SK-N-SH (cell line): ENCODE data around the gene HDAC4. TPM values are rescaled to one million over a fixed set of nuclear protein-coding genes. Genes with fewer than 3 reads are reported as not detected.

Experiments
- CTCF ChIA-PET: fragments of 300-600, 350-600 bp; formaldehyde crosslinking; extraction: SDS; loops from one replicate; lab custom pipeline; 2021; lab: Yijun Ruan, JAX
- POLR2A ChIA-PET: fragments of 350-600 bp; sonication (Branson Sonifier 250); formaldehyde crosslinking; extraction: SDS; loops from one replicate; lab custom pipeline; 2020; ENCODE audit warnings: antibody characterized with exemption, inconsistent platforms; lab: Yijun Ruan, JAX
- DNase-seq: peaks from one replicate; pipeline ENCODE4 v3.0.0; 2012
- H2AFZ ChIP-seq: fragments of 200-600 bp; sonication (generic); 2 replicates; pipeline ENCODE4 v1.8.1; 2016; ENCODE audit warnings: antibody characterized with exemption, mild to moderate bottlenecking, low read depth
- H3F3A ChIP-seq: fragments of 200-600 bp; sonication (generic); replicated peaks from 2 replicates; pipeline ENCODE3; 2016; ENCODE audit warnings: antibody characterized with exemption, mild to moderate bottlenecking; ENCODE audit not compliant: insufficient read depth
- H3K27ac ChIP-seq, 2 experiments: fragments of 200-500 bp in 1 of 2; fragments of 200-600 bp in 1 of 2; sonication (Bioruptor generic) in 1 of 2; sonication (generic), shearing (Covaris generic) in 1 of 2; 2 replicates each; pipeline versions ENCODE4 v1.5.1 to v1.6.1; 2014 to 2016; ENCODE audit warnings: low read depth in 2 of 2, inconsistent platforms in 1 of 2, low read length in 1 of 2, mild to moderate bottlenecking in 1 of 2, mixed read lengths in 1 of 2
- H3K27me3 ChIP-seq: fragments of 200-600 bp; sonication (generic), shearing (Covaris generic); 2 replicates; pipeline ENCODE4 v1.6.1; 2016; ENCODE audit warnings: mixed run types; ENCODE audit not compliant: insufficient read depth
- H3K36me3 ChIP-seq, 2 experiments: fragments of 200-500 bp in 1 of 2; fragments of 200-600 bp in 1 of 2; sonication (Bioruptor generic) in 1 of 2; sonication (generic) in 1 of 2; replicated peaks in 1 of 2; 2 replicates each; pipeline versions ENCODE3 to v1.5.1; 2014 to 2016; ENCODE audit warnings: low read length in 1 of 2, mild to moderate bottlenecking in 1 of 2; ENCODE audit not compliant: insufficient read depth in 2 of 2, control insufficient read depth in 1 of 2
- H3K4me1 ChIP-seq, 2 experiments: fragments of 200-500 bp in 1 of 2; fragments of 200-600 bp in 1 of 2; sonication (Bioruptor generic) in 1 of 2; sonication (generic), shearing (Covaris generic) in 1 of 2; 2 replicates each; pipeline versions ENCODE4 v1.5.1 to v1.6.1; 2014 to 2016; ENCODE audit warnings: low read depth in 1 of 2, low read length in 1 of 2, mixed run types in 1 of 2; ENCODE audit not compliant: insufficient read depth in 2 of 2, control insufficient read depth in 1 of 2
- H3K4me2 ChIP-seq: fragments of 200-600 bp; sonication (generic), shearing (Covaris generic); 2 replicates; pipeline ENCODE4 v1.6.1; 2017; ENCODE audit warnings: mixed run types
- H3K4me3 ChIP-seq, 2 experiments: fragments of 200-500 bp in 1 of 2; fragments of 200-600 bp in 1 of 2; sonication (Bioruptor generic) in 1 of 2; sonication (generic), shearing (Covaris generic) in 1 of 2; 2 replicates each; pipeline versions ENCODE4 v1.5.1 to v1.8.1; 2014 to 2016; ENCODE audit warnings: low read depth in 2 of 2, inconsistent platforms in 1 of 2, low read length in 1 of 2, mild to moderate bottlenecking in 1 of 2, mixed read lengths in 1 of 2, moderate library complexity in 1 of 2
- H3K79me2 ChIP-seq: fragments of 200-600 bp; sonication (generic); 2 replicates; pipeline ENCODE4 v1.8.1; 2017; ENCODE audit warnings: mild to moderate bottlenecking; ENCODE audit not compliant: insufficient read depth
- H3K9ac ChIP-seq: fragments of 200-600 bp; sonication (generic); 2 replicates; pipeline ENCODE4 v1.6.1; 2017; ENCODE audit warnings: mixed run types
- H3K9me2 ChIP-seq: fragments of 200-600 bp; sonication (generic); 2 replicates; pipeline ENCODE4 v1.6.1; 2017; ENCODE audit warnings: mixed run types
- H3K9me3 ChIP-seq: fragments of 200-600 bp; sonication (generic); 2 replicates; pipeline ENCODE4 v1.6.1; 2017; ENCODE audit warnings: mixed run types, mild to moderate bottlenecking, moderate library complexity
- H4K20me1 ChIP-seq: fragments of 200-600 bp; sonication (generic); 2 replicates; pipeline ENCODE4 v1.6.1; 2017; ENCODE audit warnings: mild to moderate bottlenecking, mixed run types; ENCODE audit not compliant: insufficient read depth
- ELF1 ChIP-seq: IDR thresholded peaks from 2 replicates; pipeline ENCODE4 v1.4.0; 2012
- FOSL2 ChIP-seq: IDR thresholded peaks from 2 replicates; pipeline ENCODE4 v1.4.0; 2012; ENCODE audit warnings: low read depth, mild to moderate bottlenecking, moderate library complexity, borderline replicate concordance
- FOXJ3 ChIP-seq: sonication (generic); formaldehyde crosslinking; IDR thresholded peaks from 2 replicates; pipeline ENCODE4 v1.5.1; 2020; ENCODE audit warnings: mild to moderate bottlenecking, missing genetic modification reagents
- GABPA ChIP-seq: IDR thresholded peaks from 2 replicates; pipeline ENCODE4 v1.4.0; 2012; ENCODE audit warnings: low read depth, mild to moderate bottlenecking
- JUND ChIP-seq: IDR thresholded peaks from 2 replicates; pipeline ENCODE4 v1.4.0; 2012
- MAX ChIP-seq: IDR thresholded peaks from 2 replicates; pipeline ENCODE4 v1.4.0; 2012; ENCODE audit warnings: low read depth
- NFIC ChIP-seq: IDR thresholded peaks from 2 replicates; pipeline ENCODE4 v1.4.0; 2012; ENCODE audit warnings: borderline replicate concordance
- NRF1 ChIP-seq: IDR thresholded peaks from 2 replicates; pipeline ENCODE4 v1.6.1; 2012; ENCODE audit warnings: low read depth, mild to moderate bottlenecking, low read length
- RCOR1 ChIP-seq: fragments of 150-350 bp; IDR thresholded peaks from 2 replicates; pipeline ENCODE4 v1.6.1; 2017; ENCODE audit warnings: antibody characterized with exemption, low read length
- RFX5 ChIP-seq: IDR thresholded peaks from 2 replicates; pipeline ENCODE4 v1.6.1; 2012; ENCODE audit warnings: mild to moderate bottlenecking, improper control_type of control experiment, low read length
- RXRA ChIP-seq: IDR thresholded peaks from 2 replicates; pipeline ENCODE4 v1.4.0; 2012; ENCODE audit warnings: low read depth, mild to moderate bottlenecking, borderline replicate concordance
- SIN3A ChIP-seq: IDR thresholded peaks from 2 replicates; pipeline ENCODE4 v1.6.1; 2012; ENCODE audit warnings: low read depth, mild to moderate bottlenecking, low read length, moderate library complexity, borderline replicate concordance
- SMC3 ChIP-seq: IDR thresholded peaks from 2 replicates; pipeline ENCODE4 v1.6.1; 2012; ENCODE audit warnings: low read depth, low read length, improper control_type of control experiment
- TCF12 ChIP-seq: IDR thresholded peaks from 2 replicates; pipeline ENCODE4 v1.4.0; 2012
- TEAD4 ChIP-seq: IDR thresholded peaks from 2 replicates; pipeline ENCODE4 v1.4.0; 2012; ENCODE audit warnings: mild to moderate bottlenecking, borderline replicate concordance; ENCODE audit not compliant: insufficient read depth
- USF2 ChIP-seq: fragments of 150-350 bp; IDR thresholded peaks from 2 replicates; pipeline ENCODE4 v1.6.1; 2017; ENCODE audit warnings: antibody characterized with exemption, low read length, low read depth, borderline replicate concordance
- YY1 ChIP-seq: IDR thresholded peaks from 2 replicates; pipeline ENCODE4 v1.4.0; 2012; ENCODE audit warnings: low read depth, mild to moderate bottlenecking
- WGBS: methylation state at CpG from one replicate; pipeline ENCODE4 v1.1.6; 2017; ENCODE audit warnings: low lambda C conversion rate; 5-methylcytosine and 5-hydroxymethylcytosine counted together
- polyA plus RNA-seq, 3 experiments: library from polyadenylated mRNA; depleted of rRNA; stranded (reverse); fragments of >200 nt; gene quantifications; 2 replicates each; pipeline ENCODE4 v1.2.3, GENCODE V29; 2012

HDAC4 gene
- polyA plus RNA-seq, 1 of the 3 experiments (the other 2 are of a cell fraction) = 5.5 TPM

- TF ChIP-seq MAX = no peak
- TF ChIP-seq SMC3 = no peak
- TF ChIP-seq RXRA = no peak
- no peak for TF ChIP-seq TCF12
- no peak for TF ChIP-seq RCOR1
- TF ChIP-seq SIN3A = no peak
- TF ChIP-seq FOSL2 = no peak
- no peak for TF ChIP-seq JUND
- TF ChIP-seq USF2 = no peak
- TF ChIP-seq NFIC = no peak
- TF ChIP-seq FOXJ3 (CRISPR knock-in tag) = no peak
- no peak for TF ChIP-seq RFX5
- TF ChIP-seq NRF1 = no peak
- TF ChIP-seq YY1 = no peak
- no peak for TF ChIP-seq GABPA
- no peak for TF ChIP-seq TEAD4
- no peak overlapping the region for H3K27ac ChIP-seq
- no peak overlapping the region for H2AFZ ChIP-seq
- POLR2A ChIA-PET = no interaction called here
- no peaks in the 10 kb centered on the region for H3K9me3 ChIP-seq
- H3K9me2 ChIP-seq = no peaks in the 10 kb centered on the region
- no peak overlapping the region for H3K9ac ChIP-seq
- peaks cover 0 to 13% of the 10 kb centered on the region in 2 experiments; a peak in 1 of 4 replicates for H3K4me1 ChIP-seq
- H3K36me3 ChIP-seq = peaks cover 0 to 6% of the 10 kb centered on the region in 2 experiments
- WGBS = 96% methylated on average over 9 of the region's 9 CpGs
- no peak overlapping the region for H3K4me2 ChIP-seq
- H3K27me3 ChIP-seq = no peaks in the 10 kb centered on the region
- no peaks in the 10 kb centered on the region for H3K79me2 ChIP-seq
- DNase-seq = no peak
- H4K20me1 ChIP-seq = no peaks in the 10 kb centered on the region
- no peak overlapping the region for H3K4me3 ChIP-seq
- no peaks in the 10 kb centered on the region for H3F3A ChIP-seq
- CTCF ChIA-PET = interaction anchor here (1.0 kb wide), 1 partner anchor 14 kb away, joined by 3 read pairs; no protein-coding TSS in a partner anchor
These were observed 241.3 kb downstream of the HDAC4 start for GRCh38 chr2:239159476-239159911.

GRCh38 chr2:239158641-239159475 lies 242.0 kb downstream of the HDAC4 start:
- Histone ChIP-seq H3K36me3 (peaks cover 0 to 6% of the 10 kb centered on the region in 2 experiments), H3K4me1 (peaks cover 0 to 13% of the 10 kb centered on the region in 2 experiments; a peak in 1 of 4 replicates), H3K9ac (no peak overlapping the region), H3K4me2 (no peak overlapping the region), H4K20me1 (no peaks in the 10 kb centered on the region), H3K27ac (no peak overlapping the region), H3K9me2 (no peaks in the 10 kb centered on the region), H3K79me2 (no peaks in the 10 kb centered on the region), H2AFZ (no peak overlapping the region), H3K9me3 (no peaks in the 10 kb centered on the region), H3K27me3 (no peaks in the 10 kb centered on the region), H3K4me3 (no peak overlapping the region), H3F3A (no peaks in the 10 kb centered on the region)
- 97% methylated on average over 20 of the region's 29 CpGs for WGBS
- CTCF ChIA-PET = no interaction called here
- DNase-seq = peak; percentile 52
- POLR2A ChIA-PET = no interaction called here
- TF ChIP-seq RXRA (no peak), TCF12 (no peak), ELF1 (no peak)
